MM.1S (cell line): ENCODE measurements around the gene IQCB1.

Source experiments
- DNase-seq: peaks from one replicate; pipeline ENCODE4 v3.0.0-alpha.2; 2015
- H2AFZ ChIP-seq: fragments of 300-600 bp; sonication (generic); 2 replicates; pipeline ENCODE4 v1.6.0; 2016; ENCODE audit warnings: antibody characterized with exemption, low read length
- H3F3A ChIP-seq: fragments of 300-600 bp; sonication (generic); 2 replicates; pipeline ENCODE4 v1.6.1; 2016; ENCODE audit warnings: mild to moderate bottlenecking, antibody characterized with exemption, low read length, moderate library complexity, mixed read lengths; ENCODE audit not compliant: insufficient read depth
- H3K27ac ChIP-seq: fragments of 300-600 bp; sonication (generic); 2 replicates; pipeline ENCODE4 v1.5.1; 2016; ENCODE audit warnings: mild to moderate bottlenecking, low read length
- H3K27me3 ChIP-seq: fragments of 300-600 bp; sonication (generic); replicated peaks from 2 replicates; pipeline ENCODE4 v1.6.0; 2016; ENCODE audit warnings: low read length; ENCODE audit not compliant: insufficient read depth
- H3K36me3 ChIP-seq: fragments of 300-600 bp; sonication (generic); replicated peaks from 2 replicates; pipeline ENCODE4 v1.6.1; 2016; ENCODE audit warnings: mild to moderate bottlenecking, low read length, mixed read lengths; ENCODE audit not compliant: insufficient read depth
- H3K4me1 ChIP-seq: fragments of 300-600 bp; sonication (generic); 2 replicates; pipeline ENCODE4 v1.6.1; 2016; ENCODE audit warnings: low read length, mixed read lengths
- H3K4me2 ChIP-seq: fragments of 300-600 bp; sonication (generic); 2 replicates; pipeline ENCODE4 v1.6.0; 2016; ENCODE audit warnings: low read depth, low read length
- H3K4me3 ChIP-seq: fragments of 300-600 bp; sonication (generic); 2 replicates; pipeline ENCODE4 v1.5.1; 2016; ENCODE audit warnings: low read length, mixed read lengths
- H3K79me2 ChIP-seq: fragments of 300-600 bp; sonication (generic); 2 replicates; pipeline ENCODE4 v1.6.1; 2016; ENCODE audit warnings: mixed run types, low read length, mixed read lengths
- H3K9ac ChIP-seq: fragments of 300-600 bp; sonication (generic); 2 replicates; pipeline ENCODE4 v1.6.1; 2016; ENCODE audit warnings: low read length, mixed read lengths
- H3K9me2 ChIP-seq: fragments of 300-600 bp; sonication (generic); replicated peaks from 2 replicates; pipeline ENCODE4 v1.6.1; 2016; ENCODE audit warnings: mild to moderate bottlenecking, low read length, mixed read lengths; ENCODE audit not compliant: insufficient read depth
- H3K9me3 ChIP-seq: fragments of 300-600 bp; sonication (generic); replicated peaks from 2 replicates; pipeline ENCODE4 v1.6.1; 2016; ENCODE audit warnings: mild to moderate bottlenecking, low read length, mixed read lengths; ENCODE audit not compliant: insufficient read depth
- H4K20me1 ChIP-seq: fragments of 300-600 bp; sonication (generic); 2 replicates; pipeline ENCODE4 v1.6.1; 2016; ENCODE audit warnings: mild to moderate bottlenecking, low read length, moderate library complexity, mixed read lengths; ENCODE audit not compliant: insufficient read depth
- CTCF ChIP-seq: fragments of 300-600 bp; sonication (generic); IDR thresholded peaks from 2 replicates; pipeline ENCODE4 v1.5.1; 2016; ENCODE audit warnings: antibody characterized with exemption, low read length, mixed read lengths
- EZH2 ChIP-seq: fragments of 300-600 bp; sonication (generic); optimal IDR thresholded peaks from 2 replicates; pipeline ENCODE3; 2017; ENCODE audit warnings: low read depth, mild to moderate bottlenecking, antibody characterized with exemption, low read length, mixed read lengths
- EZH2phosphoT487 ChIP-seq: fragments of 300-600 bp; sonication (generic); IDR thresholded peaks from 2 replicates; pipeline ENCODE4 v1.6.1; 2018; ENCODE audit warnings: antibody characterized with exemption, low read length

IQCB1 gene

GRCh38 chr3:121822973-121823372 lies 11.9 kb downstream of the IQCB1 start:
- TF ChIP-seq CTCF (no peak), EZH2phosphoT487 (no peak), EZH2 (no peak)
- no peaks in the 10 kb centered on the region for H4K20me1 ChIP-seq
- H3F3A ChIP-seq = no peaks in the 10 kb centered on the region
- H2AFZ ChIP-seq = no peak overlapping the region
- DNase-seq = no peak
- H3K27ac ChIP-seq = no peak overlapping the region
- H3K79me2 ChIP-seq = peaks cover 85% of the 10 kb centered on the region
- H3K4me3 ChIP-seq = no peak overlapping the region
- H3K4me2 ChIP-seq = 0 out of 2 replicates have a peak overlapping the region, but pooled peaks have one; percentile 35
- no peak overlapping the region for H3K9ac ChIP-seq
- H3K36me3 ChIP-seq = peaks cover 24% of the 10 kb centered on the region; the same call in 1 of the 2 replicates
- peaks cover 53% of the 10 kb centered on the region for H3K4me1 ChIP-seq
- H3K9me3 ChIP-seq = no peaks in the 10 kb centered on the region; the same call in 1 of the 2 replicates
- H3K9me2 ChIP-seq = no peaks in the 10 kb centered on the region
- no peaks in the 10 kb centered on the region for H3K27me3 ChIP-seq

- H4K20me1 ChIP-seq = no peaks in the 10 kb centered on the region
- H3K36me3 ChIP-seq = peaks cover 21% of the 10 kb centered on the region; the same call in 1 of the 2 replicates
- no peak overlapping the region for H3K9ac ChIP-seq
- H3K4me3 ChIP-seq = no peak overlapping the region
- H3K4me2 ChIP-seq = peak overlapping the region; percentile 35; the same call in 1 of the 2 replicates
- no peak for TF ChIP-seq EZH2phosphoT487
- no peak for TF ChIP-seq EZH2
- no peak for TF ChIP-seq CTCF
- peaks cover 59% of the 10 kb centered on the region for H3K4me1 ChIP-seq
- H3K9me3 ChIP-seq = no peaks in the 10 kb centered on the region
- H3K9me2 ChIP-seq = no peaks in the 10 kb centered on the region
- DNase-seq = no peak
- no peak overlapping the region for H2AFZ ChIP-seq
- H3F3A ChIP-seq = no peaks in the 10 kb centered on the region
- H3K27ac ChIP-seq = no peak overlapping the region; the same call in 1 of the 2 replicates
- no peaks in the 10 kb centered on the region for H3K27me3 ChIP-seq
- H3K79me2 ChIP-seq = peaks cover 89% of the 10 kb centered on the region
Measured at GRCh38 chr3:121821421-121822199, 13.2 kb downstream of the IQCB1 start.

- peaks cover 15% of the 10 kb centered on the region; the same call in 1 of the 2 replicates for H3K36me3 ChIP-seq
- H3K79me2 ChIP-seq = peaks cover 88% of the 10 kb centered on the region
- H2AFZ ChIP-seq = no peak overlapping the region
- H3K4me1 ChIP-seq = peaks cover 48% of the 10 kb centered on the region
- H3K9ac ChIP-seq = no peak overlapping the region
- H3F3A ChIP-seq = no peaks in the 10 kb centered on the region
- no peak overlapping the region for H3K4me2 ChIP-seq
- H3K9me2 ChIP-seq = no peaks in the 10 kb centered on the region
- TF ChIP-seq EZH2phosphoT487 (no peak), EZH2 (no peak), CTCF (no peak)
- H4K20me1 ChIP-seq = no peaks in the 10 kb centered on the region
- no peaks in the 10 kb centered on the region for H3K27me3 ChIP-seq
- no peak overlapping the region for H3K4me3 ChIP-seq
- DNase-seq = no peak
- H3K9me3 ChIP-seq = no peaks in the 10 kb centered on the region
- H3K27ac ChIP-seq = no peak overlapping the region
Measured at GRCh38 chr3:121819236-121819635, 15.6 kb downstream of the IQCB1 start.
